Stimulated activated CD8-positive, alpha-beta memory T cell treated with anti-CD3 and anti-CD28 coated beads, Interleukin-12 subunit alpha, Interleukin-12 subunit beta, amount 100 ng/mL, for 1 hour (primary cell): ENCODE measurements around the gene EIF2A.
A peak's percentile ranks its signal among the peaks of the same experiment; 100 is the strongest.
"Not testable (repeated sequence)": the region's sequence is repeated elsewhere in the genome, so short reads cannot be mapped to it uniquely, and the experiment has no call there.

Experiments
- DNase-seq: peaks from one replicate; pipeline ENCODE4 v3.0.0-alpha.2; 2020; ENCODE audit warnings: low read depth

The EIF2A gene

GRCh38 chr3:150546226-150547044, at the start of gene EIF2A, which contains the start of gene SERP1:
Gene EIF2A (plus strand): TSS chr3:150546787. CDS start chr3:150546803, 16 bp downstream.
Gene SERP1 (minus strand): TSS chr3:150546496. CDS start chr3:150546135, 361 bp downstream.
- peak; percentile 99 for DNase-seq

- DNase-seq, result no peak
Observed at GRCh38 chr3:150497956-150498355, 48.6 kb upstream of the EIF2A start.

- DNase-seq, result not testable (repeated sequence)
Observed at GRCh38 chr3:150500960-150501359, 45.6 kb upstream of the EIF2A start.

GRCh38 chr3:150503402-150504099, 43.0 kb upstream of the EIF2A start:
- no peak for DNase-seq

GRCh38 chr3:150504483-150504882, 42.1 kb upstream of the EIF2A start:
- no peak for DNase-seq

- DNase-seq, result no peak
Observed at GRCh38 chr3:150508401-150508800, 38.2 kb upstream of the EIF2A start.

GRCh38 chr3:150509780-150510179, 36.8 kb upstream of the EIF2A start:
- no peak for DNase-seq

- DNase-seq, result no peak
Observed at GRCh38 chr3:150511122-150511821, 35.3 kb upstream of the EIF2A start.

GRCh38 chr3:150515210-150515609, 31.4 kb upstream of the EIF2A start:
- no peak for DNase-seq

GRCh38 chr3:150519026-150519425, 27.6 kb upstream of the EIF2A start:
- no peak for DNase-seq

GRCh38 chr3:150520408-150520807, 26.2 kb upstream of the EIF2A start:
- DNase-seq, result no peak

GRCh38 chr3:150521463-150521862, 25.1 kb upstream of the EIF2A start:
- DNase-seq, result no peak

- no peak for DNase-seq
Observed at GRCh38 chr3:150523538-150523937, 23.0 kb upstream of the EIF2A start.

- DNase-seq, result no peak
Observed at GRCh38 chr3:150527464-150528255, 18.9 kb upstream of the EIF2A start.

- DNase-seq, result no peak
Observed at GRCh38 chr3:150528354-150528797, 18.2 kb upstream of the EIF2A start.

GRCh38 chr3:150531775-150532174, 14.8 kb upstream of the EIF2A start:
- no peak for DNase-seq

- DNase-seq, result no peak
Observed at GRCh38 chr3:150535204-150535603, 11.4 kb upstream of the EIF2A start.

GRCh38 chr3:150538324-150539208, 8.0 kb upstream of the EIF2A start:
- DNase-seq, result no peak

GRCh38 chr3:150540297-150540696, 6.3 kb upstream of the EIF2A start:
- DNase-seq, result no peak

GRCh38 chr3:150540991-150541390, 5.6 kb upstream of the EIF2A start:
- DNase-seq, result no peak

- DNase-seq, result no peak
Observed at GRCh38 chr3:150543128-150543527, 3.5 kb upstream of the EIF2A start.
